Heart left ventricle (tissue), 13 donors: ENCODE measurements around the gene NCAPG2.
"Not testable (repeated sequence)": the region's sequence is repeated elsewhere in the genome, so short reads cannot be mapped to it uniquely, and the experiment has no call there.

Experiments used
- CTCF ChIP-seq, 12 donors: fragments of 200-600 bp; sonication (generic) in 4 of 12; IDR thresholded peaks; one replicate each; pipeline versions ENCODE4 v1.5.0 to v1.8.0; 2018 to 2022; ENCODE audit warnings: antibody characterized with exemption in 12 of 12, mild to moderate bottlenecking in 5 of 12
- POLR2A ChIP-seq, 2 donors: fragments of 450-650 bp; IDR thresholded peaks; one replicate each; pipeline ENCODE4 v1.6.1; 2017; ENCODE audit warnings: antibody characterized with exemption in 2 of 2, mild to moderate bottlenecking in 2 of 2, moderate library complexity in 2 of 2
- donor health status: ischemic (EF 13 %, LVEDD 7.1; RV severe dilation, severe dysfunction).
- donor health status: DM: no; HTN: yes; CAD: no.
- donor health status: DM: no; HTN: no; CAD: no.
- donor health status: ischemic (EF 25% LVEDD 6.9; RV normal size, moderate dysfunction).
- donor health status: ischemic (EF 25% LVEDD 5.7; RV mildly dilated, moderate dysfunction).
- donor health status: ischemic (EF 35%, LVEDD 5.7; RV mildly dilated, moderate dysfunction).
- donor health status: nonischemic (EF 11% LVEDD 7.7; RV severe dilation, severe dysfunction).
- donor health status: DM: yes; HTN: yes; CAD: no.
- donor health status: PGD.
- donor health status: ischemic (EF 29% LVEDD 5.4; RV normal size, mild dysfunction).
- donor health status: nonischemic (EF 23%, LVEDD 6.1; RV moderate dilation, normal function).

GRCh38 chr7:158666966-158667678 is 37.5 kb downstream of the NCAPG2 start:
- not testable (repeated sequence) for TF ChIP-seq CTCF, POLR2A (IDR thresholded peaks at IDR 0.05)
